Measurements from ENCODE around the gene CHRNA4. TPM values are rescaled to one million over a fixed set of nuclear protein-coding genes. Genes with fewer than 3 reads are reported as not detected.
A peak's percentile ranks its signal among the peaks of the same experiment; 100 is the strongest.
"Not testable (repeated sequence)": the region's sequence is repeated elsewhere in the genome, so short reads cannot be mapped to it uniquely, and the experiment has no call there.

CHRNA4 gene
- total and polyA plus RNA-seq, 2 donors from 2014 or later: 0.44 to 0.67 TPM

GRCh38 chr20:63381781-63382431, 20.8 kb upstream of the CHRNA4 start:
- Histone ChIP-seq H3K36me3 (ENCODE audit: control insufficient read depth in 2 of 3, insufficient read depth in 3 of 3, low read length in 3 of 3) (no peaks in the 10 kb centered on the region), H3K27me3 (ENCODE audit: control insufficient read depth, insufficient read depth, low read length) (no peaks in the 10 kb centered on the region), H3K4me1 (ENCODE audit: control insufficient read depth in 2 of 3, insufficient read depth in 2 of 3, low read depth in 1 of 3, low read length in 3 of 3) (no peaks in the 10 kb centered on the region), H3K4me3 (ENCODE audit: low read length in 3 of 3) (no peak overlapping the region), H3K27ac (ENCODE audit: low read depth in 2 of 2, low read length in 2 of 2) (no peak overlapping the region), H3K9me3 (ENCODE audit: control insufficient read depth in 2 of 3, insufficient read depth in 1 of 3, low read length in 3 of 3) (peaks cover 0 to 9% (median 7%) of the 10 kb centered on the region in 3 donors), H3K9ac (ENCODE audit: low read length in 3 of 3) (no peak overlapping the region)
- FAIRE-seq (no peak), DNase-seq (peak in 2 of 5 donors; percentile 56 to 59)
- TF ChIP-seq, protein P1, sequence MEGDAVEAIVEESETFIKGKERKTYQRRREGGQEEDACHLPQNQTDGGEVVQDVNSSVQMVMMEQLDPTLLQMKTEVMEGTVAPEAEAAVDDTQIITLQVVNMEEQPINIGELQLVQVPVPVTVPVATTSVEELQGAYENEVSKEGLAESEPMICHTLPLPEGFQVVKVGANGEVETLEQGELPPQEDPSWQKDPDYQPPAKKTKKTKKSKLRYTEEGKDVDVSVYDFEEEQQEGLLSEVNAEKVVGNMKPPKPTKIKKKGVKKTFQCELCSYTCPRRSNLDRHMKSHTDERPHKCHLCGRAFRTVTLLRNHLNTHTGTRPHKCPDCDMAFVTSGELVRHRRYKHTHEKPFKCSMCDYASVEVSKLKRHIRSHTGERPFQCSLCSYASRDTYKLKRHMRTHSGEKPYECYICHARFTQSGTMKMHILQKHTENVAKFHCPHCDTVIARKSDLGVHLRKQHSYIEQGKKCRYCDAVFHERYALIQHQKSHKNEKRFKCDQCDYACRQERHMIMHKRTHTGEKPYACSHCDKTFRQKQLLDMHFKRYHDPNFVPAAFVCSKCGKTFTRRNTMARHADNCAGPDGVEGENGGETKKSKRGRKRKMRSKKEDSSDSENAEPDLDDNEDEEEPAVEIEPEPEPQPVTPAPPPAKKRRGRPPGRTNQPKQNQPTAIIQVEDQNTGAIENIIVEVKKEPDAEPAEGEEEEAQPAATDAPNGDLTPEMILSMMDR (IDR thresholded peaks at IDR 0.05; ENCODE audit: borderline replicate concordance, extremely low read depth, insufficient read depth): peak; percentile 73
- intact Hi-C loops (cut with DNase I): no loop called here

DNA sequence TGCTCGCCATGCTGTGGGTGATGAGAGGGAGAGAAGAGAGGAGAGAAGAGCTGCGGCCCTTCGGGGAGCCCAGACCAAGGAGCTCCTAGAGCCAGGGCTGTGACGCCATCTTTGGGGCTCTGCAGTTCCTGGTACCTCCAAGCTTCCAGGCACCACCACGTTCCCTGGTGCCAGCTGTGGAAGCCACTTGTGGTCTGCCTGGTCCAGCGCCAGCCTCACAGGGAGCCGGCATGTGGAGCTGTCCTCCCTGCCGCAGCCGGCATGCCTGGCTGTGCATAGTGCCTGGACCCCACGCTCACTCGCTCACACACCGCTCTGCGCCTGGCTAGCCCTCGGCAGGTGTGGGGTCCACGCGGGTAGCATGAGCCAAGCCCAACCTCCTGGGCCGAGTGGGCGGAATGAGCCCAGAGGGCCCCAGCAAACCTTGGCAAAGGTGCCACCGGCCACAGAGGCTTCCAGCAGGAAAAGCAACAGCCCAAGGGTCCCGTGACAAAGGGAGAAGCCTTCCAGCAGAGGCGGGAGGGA, 19.3 kb upstream of the CHRNA4 start:
- Histone ChIP-seq H3K4me1 (ENCODE audit: control insufficient read depth in 2 of 3, insufficient read depth in 2 of 3, low read depth in 1 of 3, low read length in 3 of 3) (no peaks in the 10 kb centered on the region), H3K4me3 (ENCODE audit: low read length in 3 of 3) (no peak overlapping the region), H3K27ac (ENCODE audit: low read depth in 2 of 2, low read length in 2 of 2) (no peak overlapping the region), H3K9ac (ENCODE audit: low read length in 3 of 3) (no peak overlapping the region), H3K9me3 (ENCODE audit: control insufficient read depth in 2 of 3, insufficient read depth in 1 of 3, low read length in 3 of 3) (peaks cover 0 to under 1% (median 0%) of the 10 kb centered on the region in 3 donors), H3K27me3 (ENCODE audit: control insufficient read depth, insufficient read depth, low read length) (no peaks in the 10 kb centered on the region), H3K36me3 (ENCODE audit: control insufficient read depth in 2 of 3, insufficient read depth in 3 of 3, low read length in 3 of 3) (no peaks in the 10 kb centered on the region)
- FAIRE-seq: no peak
- TF ChIP-seq, protein P1 (IDR thresholded peaks at IDR 0.05; ENCODE audit: borderline replicate concordance, extremely low read depth, insufficient read depth): no peak
- DNase-seq: no peak
- intact Hi-C loops (cut with DNase I): no loop called here

GRCh38 chr20:63379872-63380271, 18.7 kb upstream of the CHRNA4 start:
- intact Hi-C loops (cut with DNase I); DNase-seq; H3K27ac ChIP-seq (ENCODE audit: low read depth in 2 of 2, low read length in 2 of 2); H3K9me3 ChIP-seq (ENCODE audit: control insufficient read depth in 2 of 3, insufficient read depth in 1 of 3, low read length in 3 of 3); H3K4me3 ChIP-seq (ENCODE audit: low read length in 3 of 3); H3K9ac ChIP-seq (ENCODE audit: low read length in 3 of 3); H3K36me3 ChIP-seq (ENCODE audit: control insufficient read depth in 2 of 3, insufficient read depth in 3 of 3, low read length in 3 of 3); H3K4me1 ChIP-seq (ENCODE audit: control insufficient read depth in 2 of 3, insufficient read depth in 2 of 3, low read depth in 1 of 3, low read length in 3 of 3); FAIRE-seq; H3K27me3 ChIP-seq (ENCODE audit: control insufficient read depth, insufficient read depth, low read length): not testable (repeated sequence)

DNA sequence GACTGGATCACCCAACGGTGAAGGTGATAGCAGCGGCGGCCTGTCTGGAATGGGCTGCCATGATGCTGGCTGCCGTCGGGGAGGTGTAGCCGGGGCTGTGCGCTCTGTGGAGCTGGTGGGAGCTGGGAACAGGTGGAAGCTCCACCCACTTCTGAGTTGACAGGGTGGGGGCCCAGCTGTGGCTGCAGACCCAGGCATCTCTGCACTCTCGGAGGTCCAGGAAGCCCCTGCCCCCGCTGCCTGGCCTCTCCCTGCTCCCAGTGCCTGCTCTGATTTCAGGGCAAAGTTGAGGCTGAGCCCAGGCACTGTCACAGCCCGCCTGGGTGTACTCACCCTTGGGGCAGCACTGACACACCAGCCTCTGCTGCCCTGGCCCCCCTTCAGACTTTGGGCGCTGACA, 18.1 kb upstream of the CHRNA4 start:
- FAIRE-seq: no peak
- intact Hi-C loops (cut with DNase I): no loop called here
- H3K27ac ChIP-seq (ENCODE audit: low read depth in 2 of 2, low read length in 2 of 2): no peak overlapping the region
- H3K36me3 ChIP-seq (ENCODE audit: control insufficient read depth in 2 of 3, insufficient read depth in 3 of 3, low read length in 3 of 3): no peaks in the 10 kb centered on the region
- peaks cover 0 to 5% (median 0%) of the 10 kb centered on the region in 3 donors for H3K4me1 ChIP-seq (ENCODE audit: control insufficient read depth in 2 of 3, insufficient read depth in 2 of 3, low read depth in 1 of 3, low read length in 3 of 3)
- TF ChIP-seq, protein P1 (IDR thresholded peaks at IDR 0.05; ENCODE audit: borderline replicate concordance, extremely low read depth, insufficient read depth): no peak
- no peaks in the 10 kb centered on the region for H3K27me3 ChIP-seq (ENCODE audit: control insufficient read depth, insufficient read depth, low read length)
- DNase-seq: no peak
- no peak overlapping the region for H3K4me3 ChIP-seq (ENCODE audit: low read length in 3 of 3)
- no peak overlapping the region for H3K9ac ChIP-seq (ENCODE audit: low read length in 3 of 3)
- H3K9me3 ChIP-seq (ENCODE audit: control insufficient read depth in 2 of 3, insufficient read depth in 1 of 3, low read length in 3 of 3): no peaks in the 10 kb centered on the region

Data from kidney (tissue), 14 donors.